Stimulated activated CD8-positive, alpha-beta memory T cell treated with anti-CD3 and anti-CD28 coated beads, Interleukin-4, amount 100 ng/mL, for 4 hours (primary cell): Measurements from ENCODE around the gene RLN1.
"Not testable (repeated sequence)": the region's sequence is repeated elsewhere in the genome, so short reads cannot be mapped to it uniquely, and the experiment has no call there.

Experiments
- DNase-seq, 2 donors: peaks; one replicate each; pipeline ENCODE4 v3.0.0-alpha.2; 2020; ENCODE audit warnings: low read depth in 2 of 2, low spot score in 1 of 2

Gene RLN1

GRCh38 chr9:5338992-5339981 lies at the start of gene RLN1:
Gene RLN1, minus strand, starts transcription at chr9:5339876. Its CDS starts 130 bp downstream, at chr9:5339746.
- DNase-seq = not testable (repeated sequence)

DNA sequence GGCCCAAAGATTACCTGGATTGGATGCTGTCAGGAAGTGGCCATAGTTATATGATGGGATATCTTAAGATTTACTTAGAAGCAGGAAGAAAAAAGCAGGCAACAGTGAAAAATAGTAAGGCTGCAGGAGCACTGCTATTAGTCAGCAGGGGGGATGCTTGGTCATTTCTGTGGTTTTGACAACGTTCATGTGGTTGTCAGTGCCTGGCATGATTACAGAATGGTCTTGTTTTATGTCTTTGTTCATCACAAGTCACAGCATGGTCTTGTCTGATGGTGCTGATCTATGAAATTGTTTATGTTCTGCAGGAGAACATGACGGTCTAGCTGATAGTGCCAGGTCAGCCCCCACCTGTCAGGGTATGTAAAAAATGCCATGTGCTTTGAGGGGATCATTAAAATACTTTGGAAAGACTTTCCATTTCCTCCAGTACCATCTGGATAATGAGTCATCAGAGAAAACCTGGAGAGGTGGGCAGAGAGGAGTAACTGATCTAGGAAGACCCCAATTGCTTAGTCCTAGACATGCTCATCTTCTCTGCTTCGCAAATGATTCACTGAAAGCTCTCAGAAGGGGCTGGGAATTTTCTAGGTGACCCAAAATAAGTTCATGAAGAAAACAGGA lies 49.5 kb upstream of the RLN1 start:
- no peak for DNase-seq

- DNase-seq = no peak
Observed at GRCh38 chr9:5388026-5388819, 48.5 kb upstream of the RLN1 start.

DNA sequence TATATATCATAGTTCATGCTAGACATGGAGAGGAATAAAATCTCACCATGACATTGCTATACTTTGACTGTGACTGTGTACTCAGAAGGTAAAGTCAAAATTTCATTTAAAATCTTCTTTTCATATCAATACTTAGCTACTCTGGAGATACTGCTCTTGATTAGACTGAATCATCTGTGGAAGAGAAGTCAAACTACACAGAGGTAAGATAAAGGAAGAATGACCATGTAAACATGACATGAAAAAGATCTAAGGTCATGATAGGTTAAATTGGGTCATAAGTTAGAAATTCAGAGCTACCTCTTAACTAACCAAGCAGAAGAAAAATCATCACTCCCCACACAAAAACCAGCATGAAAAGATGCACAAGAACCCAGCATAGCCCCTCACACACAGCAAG lies 44.8 kb upstream of the RLN1 start:
- DNase-seq = no peak

GRCh38 chr9:5382479-5382878 lies 42.8 kb upstream of the RLN1 start:
- no peak for DNase-seq

- DNase-seq = no peak
Observed at GRCh38 chr9:5375790-5376477, 36.3 kb upstream of the RLN1 start.

DNA sequence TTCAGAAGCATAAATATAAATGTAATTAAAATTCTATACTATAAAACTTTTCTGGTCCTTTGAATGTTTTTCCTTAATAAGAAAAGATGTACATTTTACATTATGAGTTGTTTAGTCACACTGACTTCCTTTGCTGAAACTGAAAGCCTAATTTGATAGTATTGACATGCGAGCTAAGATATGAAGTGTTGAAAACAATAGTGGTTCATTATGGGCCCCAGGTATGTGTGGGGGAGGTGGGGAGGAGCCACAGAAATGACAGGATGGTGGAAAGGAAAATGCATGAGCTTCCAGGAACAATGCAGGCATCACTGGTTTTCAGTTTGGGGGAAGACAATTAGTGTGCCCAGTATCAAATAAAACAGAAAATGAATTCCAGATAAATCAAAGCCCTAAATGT lies 35.4 kb upstream of the RLN1 start:
- no peak for DNase-seq

- no peak for DNase-seq
Observed at GRCh38 chr9:5364294-5365024, 24.8 kb upstream of the RLN1 start.

- DNase-seq = no peak
Observed at GRCh38 chr9:5361326-5362010, 21.8 kb upstream of the RLN1 start.

- no peak for DNase-seq
Observed at GRCh38 chr9:5360341-5360740, 20.7 kb upstream of the RLN1 start.

DNA sequence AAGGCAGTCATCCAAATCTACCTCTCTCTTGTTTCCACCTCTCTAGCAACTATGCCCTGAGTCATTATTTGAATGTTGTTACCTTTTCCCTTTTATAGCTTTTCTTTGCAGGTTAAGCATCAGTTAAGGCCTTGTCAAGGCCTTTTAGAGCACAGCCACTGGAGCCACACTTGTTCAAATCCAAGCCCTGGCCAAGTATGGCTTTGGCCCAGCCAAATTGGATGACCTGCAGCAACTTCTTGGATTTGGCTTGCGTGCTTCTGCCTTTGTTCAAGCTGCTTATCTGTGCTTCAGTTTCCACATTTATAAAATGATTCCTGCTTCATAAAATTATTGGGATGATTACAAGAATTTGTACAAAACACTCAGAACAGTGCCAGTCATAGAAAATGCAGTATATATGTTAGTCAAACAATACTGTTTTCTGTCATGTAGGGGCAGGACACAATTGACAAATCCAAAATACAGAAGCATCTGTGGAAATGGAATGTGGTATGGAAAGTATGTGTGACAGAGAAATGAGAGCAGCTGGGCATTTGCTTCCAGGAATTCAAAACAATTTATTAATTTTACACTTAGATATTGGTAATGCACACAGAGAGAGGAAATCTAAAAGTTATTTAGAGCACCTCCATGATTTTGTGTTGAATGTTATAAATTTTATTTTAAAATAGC lies 17.9 kb upstream of the RLN1 start:
- no peak for DNase-seq

DNA sequence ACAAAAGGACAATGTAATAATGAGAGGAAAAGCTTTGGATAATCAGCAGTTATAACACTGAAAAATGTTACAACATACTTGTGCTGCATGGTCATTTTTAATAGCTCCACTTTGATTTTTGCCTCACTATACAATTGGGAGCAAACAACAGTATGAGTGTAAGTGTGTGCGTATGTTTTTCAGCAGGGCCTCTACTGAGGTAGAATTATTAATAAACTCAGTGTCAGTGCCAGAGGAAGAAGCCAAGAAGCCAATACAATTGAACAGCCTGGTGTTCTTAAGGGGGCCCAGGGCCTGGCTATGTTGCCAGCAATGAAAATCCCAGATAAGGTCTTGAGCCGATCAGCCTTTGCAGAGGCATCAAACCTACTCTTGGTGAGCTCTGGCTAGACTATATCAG lies 16.1 kb upstream of the RLN1 start:
- no peak for DNase-seq

DNA sequence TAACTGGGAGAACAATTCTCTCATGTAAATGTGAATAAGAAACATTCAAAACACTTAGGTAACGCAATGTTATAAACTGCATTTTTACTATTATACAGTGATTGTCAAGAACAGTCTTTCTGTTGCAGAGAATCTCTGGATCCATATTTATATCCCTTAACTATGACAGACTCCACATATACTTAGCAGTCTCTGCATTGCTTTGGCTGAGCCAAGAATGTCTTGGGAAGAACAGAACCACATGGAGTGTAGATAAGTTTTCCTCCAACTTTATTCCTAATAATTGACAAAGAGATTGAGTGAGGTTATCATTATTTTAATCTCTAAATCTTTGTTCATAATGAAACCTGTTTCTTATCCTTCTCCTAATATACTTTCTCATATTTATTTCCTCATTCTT lies 15.6 kb upstream of the RLN1 start:
- DNase-seq = no peak

GRCh38 chr9:5354184-5354583 lies 14.5 kb upstream of the RLN1 start:
- no peak for DNase-seq

DNA sequence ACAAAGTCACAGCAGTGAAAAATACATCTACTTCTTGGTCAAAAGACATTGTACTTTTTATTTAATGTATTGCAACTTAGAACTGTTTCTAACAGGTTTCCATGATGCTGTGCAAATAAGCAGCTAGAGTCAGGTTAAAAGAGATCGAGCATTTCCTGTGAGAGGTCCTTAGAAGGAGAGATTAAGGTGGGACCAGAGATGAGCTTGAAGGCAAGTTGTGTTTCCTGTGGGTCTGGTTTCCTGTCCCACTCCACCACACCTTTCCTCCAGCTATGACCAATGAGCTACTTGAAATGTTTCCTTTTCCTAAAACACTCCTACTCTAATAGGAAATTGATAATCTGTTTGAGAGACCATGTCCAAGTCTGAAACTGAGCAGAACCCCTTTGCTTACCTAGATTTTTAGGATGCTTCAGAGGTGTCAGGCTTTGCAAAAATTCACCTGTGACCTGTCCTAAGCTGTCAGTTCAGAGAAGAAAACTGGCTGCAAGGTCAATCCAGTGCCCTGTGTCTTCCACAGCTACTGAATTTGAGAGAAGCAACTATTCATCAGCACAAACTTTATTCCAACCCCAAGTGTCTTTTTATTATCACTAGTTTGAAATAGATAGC lies 13.1 kb upstream of the RLN1 start:
- DNase-seq = no peak

DNA sequence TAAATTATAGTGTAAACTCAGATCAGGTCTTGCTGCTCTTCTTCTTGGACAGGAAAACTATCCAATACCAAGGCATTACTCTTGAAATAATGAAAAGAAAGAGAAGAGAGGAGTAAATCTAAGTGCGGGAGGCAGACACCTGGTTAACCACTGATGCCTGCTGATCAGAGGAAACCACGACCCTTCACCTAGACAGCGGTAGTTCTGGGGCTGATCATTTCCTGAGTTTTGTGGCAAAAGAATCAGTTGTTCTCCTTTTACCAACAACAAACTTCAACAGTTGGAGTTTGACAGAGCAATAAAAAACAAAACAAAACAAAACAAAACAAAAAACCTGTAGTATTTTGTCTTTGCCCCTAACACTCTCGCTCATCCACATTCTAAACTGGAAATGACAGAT lies 3.0 kb downstream of the RLN1 start:
- DNase-seq = no peak

- not testable (repeated sequence) for DNase-seq
Observed at GRCh38 chr9:5331276-5331675, 8.4 kb downstream of the RLN1 start.

DNA sequence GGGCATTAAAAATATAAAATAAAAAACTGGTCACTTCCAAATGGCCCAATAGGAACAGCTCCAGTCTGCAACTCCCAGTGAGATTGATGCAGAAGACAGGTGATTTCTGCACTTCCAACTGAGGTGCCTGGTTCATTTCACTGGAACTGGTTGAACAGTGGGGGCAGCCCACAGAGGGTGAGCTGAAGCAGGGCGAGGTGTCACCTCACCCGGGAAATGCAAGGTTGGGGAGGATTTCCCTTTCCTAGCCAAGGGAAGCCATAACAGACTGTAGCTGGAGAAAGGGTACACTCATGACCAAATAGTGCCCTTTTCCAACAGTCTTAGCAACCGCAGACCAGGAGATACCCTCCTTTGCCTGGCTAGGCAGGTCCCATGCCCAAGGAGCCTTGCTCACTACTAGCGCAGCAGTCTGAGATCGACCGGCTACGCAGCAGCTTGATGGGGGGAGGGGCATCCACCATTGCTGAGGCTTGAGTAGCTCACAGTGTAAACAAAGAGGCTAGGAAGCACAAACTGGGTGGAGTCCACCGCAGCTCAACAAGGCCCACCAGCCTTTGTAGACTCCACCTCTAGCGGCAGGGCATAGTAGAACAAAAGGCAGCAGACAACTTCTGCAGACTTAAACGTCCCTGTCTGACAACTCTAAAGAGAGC lies 12.7 kb downstream of the RLN1 start:
- DNase-seq = no peak
